GM18519 (cell line): ENCODE measurements around the gene ITFG1.
"Not testable (repeated sequence)": the region's sequence is repeated elsewhere in the genome, so short reads cannot be mapped to it uniquely, and the experiment has no call there.

Experiments used
- ATAC-seq: cut with Tn5 transposase; IDR thresholded peaks from one replicate; pipeline ENCODE4 v1.9.1; 2021; ENCODE audit warnings: mild to moderate bottlenecking, moderate library complexity; ENCODE audit not compliant: unreplicated experiment, low FRiP score

ITFG1 gene

GRCh38 chr16:47260503-47260902 lies 200.4 kb downstream of the ITFG1 start:
- ATAC-seq = no peak

- no peak for ATAC-seq
Measured at GRCh38 chr16:47258874-47259461, 201.9 kb downstream of the ITFG1 start.

GRCh38 chr16:47254756-47255155 lies 206.1 kb downstream of the ITFG1 start:
- no peak for ATAC-seq

DNA sequence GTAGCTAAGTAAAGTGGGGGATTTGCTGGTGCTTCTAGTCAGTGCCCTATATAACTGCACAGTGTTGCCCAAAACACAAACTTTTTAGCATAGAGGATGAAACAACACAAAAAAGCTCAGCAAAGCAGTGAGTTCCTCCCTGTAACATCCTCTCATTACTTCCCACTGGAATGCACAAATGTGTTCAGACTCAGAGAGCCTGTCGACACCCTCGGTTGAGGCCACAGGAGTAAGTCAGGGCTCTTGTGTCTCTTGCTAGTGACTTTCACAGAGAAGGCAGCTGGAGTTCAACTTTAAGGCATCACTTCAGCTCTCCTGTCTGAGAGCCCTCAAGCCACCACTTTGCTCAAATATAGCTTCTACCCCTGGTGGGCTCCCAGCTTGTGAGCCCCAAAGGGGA lies 209.9 kb downstream of the ITFG1 start:
- no peak for ATAC-seq

- no peak for ATAC-seq
Measured at GRCh38 chr16:47247690-47248089, 213.2 kb downstream of the ITFG1 start.

DNA sequence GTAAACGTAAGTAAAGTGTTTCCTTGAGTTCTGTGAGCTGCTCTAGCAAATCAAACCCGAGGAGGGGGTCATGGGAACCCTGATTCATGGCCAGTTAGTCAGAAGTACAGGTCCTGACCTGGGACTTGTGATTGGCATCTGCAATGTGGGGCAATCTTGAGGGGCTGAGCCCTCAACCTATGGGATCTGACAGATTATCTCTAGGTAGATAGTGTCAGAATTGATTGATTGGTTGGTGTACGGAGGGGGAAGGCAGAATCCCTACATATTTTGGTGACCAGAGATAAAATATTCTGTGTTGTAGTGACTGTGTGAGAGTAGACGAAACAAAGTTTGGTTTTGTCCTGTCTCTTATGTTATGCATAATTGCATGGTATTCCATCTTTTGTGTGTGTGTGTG lies 216.7 kb downstream of the ITFG1 start:
- ATAC-seq = no peak

- no peak for ATAC-seq
Measured at GRCh38 chr16:47241061-47241460, 219.8 kb downstream of the ITFG1 start.

DNA sequence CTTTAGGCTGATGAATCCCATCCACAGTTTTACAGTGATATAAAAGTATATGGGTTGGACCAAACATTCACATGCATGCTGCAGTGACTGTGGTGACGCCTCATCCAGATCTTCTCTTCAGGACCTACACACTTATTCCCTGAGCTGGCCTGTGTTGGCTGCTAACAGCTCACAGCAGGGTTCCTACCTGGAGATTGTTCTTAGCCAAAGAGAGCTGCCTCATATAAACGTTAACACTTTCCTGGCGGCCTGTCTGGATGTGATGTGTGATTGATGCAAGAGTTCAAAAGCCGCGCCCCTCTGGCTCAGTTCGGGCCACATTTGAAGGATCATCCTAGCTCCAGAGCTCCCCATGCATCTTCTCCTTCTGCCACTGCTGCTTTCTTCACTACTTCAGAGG lies 224.1 kb downstream of the ITFG1 start:
- ATAC-seq = no peak

- no peak for ATAC-seq
Measured at GRCh38 chr16:47230296-47230695, 230.6 kb downstream of the ITFG1 start.

- ATAC-seq = no peak
Measured at GRCh38 chr16:47229053-47230050, 231.5 kb downstream of the ITFG1 start.

DNA sequence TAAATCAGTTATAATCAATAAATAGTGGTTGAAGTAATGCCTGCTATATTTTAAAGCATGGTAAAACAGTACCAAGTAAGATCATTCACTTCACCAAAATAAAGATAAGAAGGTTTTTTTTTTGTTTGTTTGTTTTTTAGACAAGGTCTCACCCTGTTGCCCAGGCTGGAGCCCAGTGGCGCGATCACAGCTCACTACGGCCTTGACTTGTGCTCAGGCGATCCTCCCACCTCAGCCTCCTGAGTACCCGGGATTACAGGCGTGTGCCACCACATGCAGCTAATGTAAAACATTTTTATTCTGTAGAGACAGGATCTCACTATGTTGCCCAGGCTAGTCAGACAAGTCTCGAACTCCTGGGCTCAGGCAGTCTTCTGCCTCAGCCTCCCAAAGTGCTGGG lies 232.6 kb downstream of the ITFG1 start:
- ATAC-seq = no peak

GRCh38 chr16:47213761-47214440 lies 247.0 kb downstream of the ITFG1 start:
- no peak for ATAC-seq

DNA sequence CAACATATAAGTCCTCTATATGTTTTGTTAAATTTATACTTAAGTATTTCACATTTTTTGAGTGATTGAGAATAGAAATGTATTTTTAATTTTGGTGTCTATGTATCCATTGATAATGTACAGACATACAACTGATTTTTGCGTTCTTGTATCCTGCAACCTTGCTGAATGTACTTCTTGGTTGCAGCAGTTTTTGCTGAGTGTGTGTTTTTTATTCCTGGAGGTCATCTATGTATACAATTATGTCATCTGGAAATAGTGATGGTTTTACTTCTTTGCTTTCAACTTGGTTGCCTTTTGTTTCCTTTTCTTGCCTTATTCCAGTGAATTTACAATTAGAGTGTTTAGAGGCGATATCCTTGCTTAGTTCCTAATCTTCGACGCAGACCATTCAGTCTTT lies 249.6 kb downstream of the ITFG1 start:
- ATAC-seq = no peak

DNA sequence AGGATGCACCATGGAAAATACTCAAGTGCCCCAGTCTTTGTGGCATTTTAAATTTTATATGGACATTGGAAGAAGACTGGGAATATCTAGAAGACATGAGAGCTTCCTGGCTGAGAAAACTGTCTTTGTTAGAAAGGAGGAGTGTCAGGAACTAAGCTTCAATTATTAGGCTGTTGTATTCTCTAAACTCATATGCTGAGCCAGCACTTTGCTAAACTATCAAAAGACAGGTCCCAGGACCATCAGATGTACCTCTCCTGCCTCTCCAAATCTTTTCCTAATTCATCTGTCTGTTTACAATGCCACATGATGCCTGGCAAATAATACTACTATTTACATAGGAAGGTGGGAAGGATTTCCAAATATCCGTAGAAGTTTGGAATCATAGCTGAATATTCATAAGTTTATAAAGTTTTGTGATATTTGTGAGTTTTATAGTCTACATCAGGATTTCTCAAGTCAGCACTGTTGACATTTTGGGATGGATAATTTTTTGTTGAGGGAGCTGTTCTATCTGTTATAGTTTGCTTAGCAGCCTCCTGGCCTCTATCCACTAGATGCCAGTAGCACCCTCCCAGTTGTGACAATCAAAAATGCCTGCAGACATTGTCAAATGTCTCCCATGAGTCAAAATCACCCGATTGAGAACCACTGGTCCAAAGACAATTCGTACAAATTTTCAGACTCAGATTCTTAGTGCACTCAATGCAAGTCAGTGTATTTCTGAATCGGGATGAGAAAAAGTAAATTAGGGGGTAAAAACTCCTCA lies 255.9 kb downstream of the ITFG1 start:
- ATAC-seq = no peak

DNA sequence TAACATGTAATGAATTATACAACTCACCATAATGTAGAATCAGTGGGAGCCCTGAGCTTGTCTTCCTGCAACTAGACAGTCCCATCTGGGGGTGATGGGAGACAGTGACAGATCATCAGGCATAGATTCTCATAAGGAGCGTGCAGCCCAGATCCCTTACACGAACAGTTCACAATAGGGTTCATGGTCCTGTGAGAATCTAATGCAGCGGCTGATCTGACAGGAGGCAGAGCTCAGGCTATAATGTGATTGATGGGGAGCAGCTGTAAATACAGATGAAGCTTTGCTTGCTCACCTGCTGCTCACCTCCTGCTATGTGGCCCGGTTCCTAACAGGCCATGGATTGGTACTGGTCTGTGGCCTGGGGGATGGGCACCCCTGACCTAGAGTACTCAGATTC lies 257.4 kb downstream of the ITFG1 start:
- ATAC-seq = not testable (repeated sequence)

- ATAC-seq = no peak
Measured at GRCh38 chr16:47198180-47198575, 262.7 kb downstream of the ITFG1 start.

GRCh38 chr16:47197536-47198179 lies 263.2 kb downstream of the ITFG1 start:
- ATAC-seq = no peak

DNA sequence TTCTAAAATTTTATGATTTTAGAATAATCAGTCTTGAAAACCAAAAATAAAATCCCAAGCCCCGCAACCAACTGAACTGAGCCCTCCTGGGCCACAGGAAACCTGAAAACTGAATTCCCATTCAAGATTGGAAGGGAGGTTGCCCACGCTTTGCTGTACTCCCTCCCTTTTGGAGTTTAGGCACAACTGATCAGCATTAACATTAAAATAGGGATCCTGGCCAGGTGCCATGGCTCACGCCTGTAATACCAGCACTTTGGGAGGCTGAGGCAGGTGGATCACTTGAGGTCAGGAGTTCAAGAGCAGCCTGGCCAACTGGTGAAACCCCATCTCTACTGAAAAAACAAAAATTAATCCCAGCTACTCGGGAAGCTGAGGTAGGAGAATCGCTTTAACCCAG lies 264.4 kb downstream of the ITFG1 start:
- ATAC-seq = no peak

DNA sequence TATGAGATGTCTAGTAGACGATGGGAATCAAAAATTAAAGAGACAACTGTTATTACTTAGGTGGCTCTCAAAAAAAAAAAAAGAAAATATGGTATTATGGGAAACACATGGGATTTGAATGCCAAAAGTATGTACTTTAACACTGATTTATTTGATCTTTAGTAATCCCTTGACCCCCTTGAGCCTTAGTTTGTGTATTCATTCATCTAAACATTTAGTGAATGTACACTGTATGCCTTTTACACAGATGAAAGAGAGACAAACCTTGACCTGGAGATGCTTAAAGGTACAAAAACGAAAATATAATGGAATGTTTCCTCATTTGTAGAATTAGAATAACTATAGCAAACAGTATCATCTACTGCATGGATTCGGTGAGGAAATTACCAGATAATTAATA lies 278.5 kb downstream of the ITFG1 start:
- ATAC-seq = no peak

- not testable (repeated sequence) for ATAC-seq
Measured at GRCh38 chr16:47181066-47181465, 279.8 kb downstream of the ITFG1 start.
